H1 (cell line): ENCODE results near the gene KIF4A. TPM values are rescaled to one million over a fixed set of nuclear protein-coding genes. Genes with fewer than 3 reads are reported as not detected.

Experiments used
- CTCF ChIA-PET: fragments of 300-600 bp; sonication (Branson Sonifier 250); formaldehyde crosslinking; loops from one replicate; lab custom pipeline; 2021; ENCODE audit not compliant: partially characterized antibody; lab: Charles Lee
- POLR2A ChIA-PET: fragments of 300-600 bp; sonication (Branson Sonifier 250); formaldehyde crosslinking; loops from one replicate; lab custom pipeline; 2021; ENCODE audit warnings: inconsistent platforms; ENCODE audit not compliant: partially characterized antibody; lab: Charles Lee
- DNase-seq, 2 experiments: peaks; one replicate each; pipeline versions ENCODE4 v3.0.0 to v3.0.0-alpha.2; 2010 to 2022; ENCODE audit warnings: low spot score in 2 of 2, low read depth in 1 of 2, mixed read lengths in 1 of 2
- FAIRE-seq: peaks from 2 replicates; lab custom pipeline; 2011; peaks lifted over from hg19 to GRCh38; lab: Jason Lieb, UNC
- H2AFZ ChIP-seq: 2 replicates; pipeline ENCODE4 v1.8.1; 2012; ENCODE audit warnings: low read length, inconsistent platforms
- H2AK5ac ChIP-seq: 2 replicates; pipeline ENCODE4 v1.6.1; 2013; ENCODE audit warnings: low read depth, low read length
- H2BK120ac ChIP-seq: replicated peaks from 2 replicates; pipeline ENCODE3; 2013; ENCODE audit warnings: low read depth, low read length, inconsistent platforms
- H2BK12ac ChIP-seq: 2 replicates; pipeline ENCODE4 v1.6.1; 2013; ENCODE audit warnings: low read depth, low read length
- H2BK15ac ChIP-seq: 2 replicates; pipeline ENCODE4 v1.6.1; 2013; ENCODE audit warnings: low read length
- H2BK20ac ChIP-seq: 2 replicates; pipeline ENCODE4 v1.6.1; 2013; ENCODE audit warnings: low read length
- H2BK5ac ChIP-seq: 2 replicates; pipeline ENCODE4 v1.6.1; 2013; ENCODE audit warnings: low read depth, low read length
- H3K14ac ChIP-seq: 2 replicates; pipeline ENCODE4 v1.6.1; 2013; ENCODE audit warnings: inconsistent platforms; ENCODE audit not compliant: insufficient read length
- H3K18ac ChIP-seq: 2 replicates; pipeline ENCODE4 v1.6.1; 2013; ENCODE audit warnings: low read length; ENCODE audit errors: extremely low read depth
- H3K23ac ChIP-seq: 2 replicates; pipeline ENCODE4 v1.6.1; 2013; ENCODE audit warnings: inconsistent platforms; ENCODE audit not compliant: insufficient read length
- H3K23me2 ChIP-seq: 2 replicates; pipeline ENCODE4 v1.6.1; 2013; ENCODE audit warnings: low read depth, low read length
- H3K27ac ChIP-seq: 2 replicates; pipeline ENCODE4 v1.6.1; 2011; ENCODE audit warnings: low read depth, low read length, inconsistent platforms
- H3K27me3 ChIP-seq, 4 experiments: replicated peaks in 1 of 4; 1 replicate in 1 of 4; 2 replicates in 3 of 4; pipeline versions ENCODE4 v1.6.1 to v1.8.1; 2011 to 2013; ENCODE audit warnings: low read length in 3 of 4, mild to moderate bottlenecking in 3 of 4, inconsistent platforms in 2 of 4, mixed read lengths in 2 of 4, moderate library complexity in 1 of 4; ENCODE audit not compliant: control insufficient read depth in 3 of 4, insufficient read depth in 3 of 4; ENCODE audit errors: extremely low read depth in 1 of 4
- H3K36me3 ChIP-seq, 4 experiments: 2 replicates each; pipeline versions ENCODE4 v1.6.1 to v1.8.1; 2011 to 2013; ENCODE audit warnings: mild to moderate bottlenecking in 4 of 4, low read length in 3 of 4, moderate library complexity in 2 of 4, control low read depth in 1 of 4, inconsistent platforms in 1 of 4; ENCODE audit not compliant: insufficient read depth in 4 of 4, control insufficient read depth in 2 of 4
- H3K4ac ChIP-seq: replicated peaks from 2 replicates; pipeline ENCODE3; 2013; ENCODE audit warnings: low read length, low read depth, mixed read lengths, inconsistent platforms; ENCODE audit not compliant: insufficient read length
- H3K4me1 ChIP-seq, 4 experiments: replicated peaks in 1 of 4; 1 replicate in 1 of 4; 2 replicates in 3 of 4; pipeline versions ENCODE4 v1.6.1 to v1.8.1; 2011 to 2013; ENCODE audit warnings: low read length in 3 of 4, inconsistent platforms in 2 of 4, mixed read lengths in 1 of 4; ENCODE audit not compliant: insufficient read depth in 4 of 4, control insufficient read depth in 3 of 4
- H3K4me2 ChIP-seq, 2 experiments: 2 replicates each; pipeline versions ENCODE4 v1.6.1 to v1.8.1; 2011 to 2013; ENCODE audit warnings: low read depth in 2 of 2, low read length in 2 of 2, control low read depth in 1 of 2, inconsistent platforms in 1 of 2, mild to moderate bottlenecking in 1 of 2; ENCODE audit not compliant: insufficient read depth in 1 of 2
- H3K4me3 ChIP-seq, 4 experiments: fragments of 200-600, 300-600 bp in 1 of 4; sonication (generic), shearing (Covaris generic), sonication (Bioruptor Twin) in 1 of 4; 2 replicates each; pipeline versions ENCODE4 v1.5.1 to v1.8.1; 2011 to 2016; ENCODE audit warnings: low read length in 4 of 4, low read depth in 3 of 4, control low read depth in 2 of 4, inconsistent platforms in 2 of 4, mild to moderate bottlenecking in 2 of 4, mixed read lengths in 1 of 4, moderate library complexity in 1 of 4; ENCODE audit not compliant: insufficient read depth in 2 of 4; ENCODE audit errors: extremely low read depth in 1 of 4
- H3K56ac ChIP-seq: replicated peaks from 2 replicates; pipeline ENCODE3; 2013; ENCODE audit warnings: low read depth, mild to moderate bottlenecking, mixed read lengths, low read length, inconsistent platforms; ENCODE audit not compliant: insufficient read length
- H3K79me1 ChIP-seq: 2 replicates; pipeline ENCODE4 v1.6.1; 2013; ENCODE audit warnings: low read depth, low read length, control low read depth
- H3K79me2 ChIP-seq, 2 experiments: 2 replicates each; pipeline versions ENCODE4 v1.6.1 to v1.8.1; 2012 to 2013; ENCODE audit warnings: low read length in 2 of 2, mild to moderate bottlenecking in 2 of 2, inconsistent platforms in 1 of 2; ENCODE audit not compliant: insufficient read depth in 2 of 2, control insufficient read depth in 1 of 2
- H3K9ac ChIP-seq, 4 experiments: replicated peaks in 1 of 4; 1 replicate in 1 of 4; 2 replicates in 3 of 4; pipeline versions ENCODE4 v1.6.1 to v1.8.1; 2011 to 2013; ENCODE audit warnings: low read depth in 3 of 4, low read length in 3 of 4, control low read depth in 2 of 4, mild to moderate bottlenecking in 2 of 4, moderate library complexity in 2 of 4, inconsistent platforms in 1 of 4; ENCODE audit errors: extremely low read depth in 1 of 4
- H3K9me3 ChIP-seq, 2 experiments: 2 replicates each; pipeline versions ENCODE4 v1.6.1 to v1.8.1; 2012 to 2013; ENCODE audit warnings: mild to moderate bottlenecking in 2 of 2, moderate library complexity in 2 of 2, control low read depth in 1 of 2, inconsistent platforms in 1 of 2, low read depth in 1 of 2, low read length in 1 of 2, mixed read lengths in 1 of 2; ENCODE audit not compliant: insufficient read depth in 2 of 2
- H4K20me1 ChIP-seq, 2 experiments: replicated peaks in 1 of 2; 2 replicates each; pipeline versions ENCODE3 to v1.8.1; 2011 to 2013; ENCODE audit warnings: inconsistent platforms in 2 of 2, low read length in 2 of 2, mild to moderate bottlenecking in 1 of 2; ENCODE audit not compliant: insufficient read depth in 2 of 2, control insufficient read depth in 1 of 2
- H4K5ac ChIP-seq: 2 replicates; pipeline ENCODE4 v1.6.1; 2013; ENCODE audit warnings: low read length, low read depth, mixed read lengths, inconsistent platforms; ENCODE audit not compliant: insufficient read length
- H4K8ac ChIP-seq: 2 replicates; pipeline ENCODE4 v1.8.0; 2013; ENCODE audit warnings: mild to moderate bottlenecking, moderate library complexity, low read length, inconsistent platforms; ENCODE audit not compliant: insufficient read depth; ENCODE audit errors: extremely low read depth
- H4K91ac ChIP-seq: replicated peaks from 2 replicates; pipeline ENCODE3; 2013; ENCODE audit warnings: low read length, mixed read lengths, inconsistent platforms; ENCODE audit not compliant: insufficient read length
- BCL11A ChIP-seq, 2 experiments: IDR thresholded peaks; one replicate each; pipeline ENCODE4 v1.6.1; 2011; ENCODE audit warnings: low read depth in 2 of 2, low read length in 2 of 2, mild to moderate bottlenecking in 2 of 2
- CBX8 ChIP-seq: fragments of 300-800, 300-1000 bp; sonication (generic); IDR thresholded peaks from 2 replicates; pipeline ENCODE4 v1.7.1; 2016; ENCODE audit warnings: low read depth, low read length, borderline replicate concordance
- FOSL1 ChIP-seq: IDR thresholded peaks from 2 replicates; pipeline ENCODE4 v1.6.1; 2011; ENCODE audit warnings: mild to moderate bottlenecking, low read depth, low read length, moderate library complexity; ENCODE audit not compliant: insufficient read depth
- KDM5A ChIP-seq: fragments of 200-600 bp; IDR thresholded peaks from 2 replicates; pipeline ENCODE4 v1.7.1; 2012; ENCODE audit warnings: mild to moderate bottlenecking, low read length, inconsistent platforms, mixed read lengths
- NRF1 ChIP-seq: IDR thresholded peaks from 2 replicates; pipeline ENCODE4 v1.6.1; 2011; ENCODE audit warnings: mild to moderate bottlenecking, low read depth, low read length, improper control_type of control experiment
- SIX5 ChIP-seq: IDR thresholded peaks from 2 replicates; pipeline ENCODE4 v1.6.1; 2011; ENCODE audit warnings: mild to moderate bottlenecking, low read depth, low read length
- SRF ChIP-seq: IDR thresholded peaks from 2 replicates; pipeline ENCODE4 v1.6.1; 2011; ENCODE audit warnings: mild to moderate bottlenecking, low read depth, low read length, moderate library complexity
- SUZ12 ChIP-seq: fragments of 200-600 bp; sonication (generic); IDR thresholded peaks from 2 replicates; pipeline ENCODE4 v1.6.1; 2012; ENCODE audit warnings: mild to moderate bottlenecking, inconsistent platforms, low read length, moderate library complexity, mixed read lengths
- TEAD4 ChIP-seq: IDR thresholded peaks from 2 replicates; pipeline ENCODE4 v1.6.1; 2012; ENCODE audit warnings: low read depth, low read length, inconsistent platforms, mixed read lengths
- WGBS, 2 experiments: shearing (Covaris generic) in 1 of 2; methylation state at CpG; one replicate each; pipeline versions ENCODE4 v1.1.6 to v1.1.7; 2013 to 2015; ENCODE audit warnings: low lambda C conversion rate in 2 of 2, mixed read lengths in 2 of 2, inconsistent platforms in 1 of 2, low coverage in 1 of 2, missing lambda C conversion rate in 1 of 2; ENCODE audit not compliant: insufficient replicate concordance in 2 of 2, insufficient coverage in 1 of 2, insufficient read length in 1 of 2; ENCODE audit errors: extremely low coverage in 1 of 2, missing lambda C conversion rate in 1 of 2; 5-methylcytosine and 5-hydroxymethylcytosine counted together
- polyA plus RNA-seq, 7 experiments: library from polyadenylated mRNA; depleted of rRNA in 3 of 7; stranded (reverse) in 5 of 7; unstranded in 2 of 7; fragments of >200 nt in 5 of 7; fragments of 200-250 nt in 2 of 7; gene quantifications; 1 replicate in 5 of 7; 2 replicates in 1 of 7; 4 replicates in 1 of 7; pipeline versions ENCODE4 v1.2.1 to v1.2.3, GENCODE V29; 2011 to 2013; ENCODE audit warnings: missing spikeins in 2 of 7, mixed read lengths in 2 of 7
- total RNA-seq: library from RNA; stranded (reverse); fragmentation: NEBNext Ultra II Directional; extraction: Animal tissue kit (Norgen Biotek cat#: 25700); gene quantifications from 2 replicates; pipeline ENCODE4 v1.2.1, GENCODE V29; 2021
- TF ChIP-seq, protein P1 (sequence below), 3 experiments: IDR thresholded peaks; 1 replicate in 2 of 3; 2 replicates in 1 of 3; pipeline versions ENCODE4 v1.5.1 to v1.6.1; 2011; ENCODE audit warnings: low read length in 3 of 3, mild to moderate bottlenecking in 3 of 3, inconsistent platforms in 2 of 3, low read depth in 1 of 3, moderate library complexity in 1 of 3; ENCODE audit not compliant: insufficient read depth in 1 of 3; ENCODE audit errors: control extremely low read depth in 1 of 3
- TF ChIP-seq, protein P2 (sequence below): IDR thresholded peaks from 2 replicates; pipeline ENCODE4 v1.6.1; 2011; ENCODE audit warnings: low read length, improper control_type of control experiment

KIF4A gene
- total and polyA plus RNA-seq, 2 of the 8 experiments (the other 6 are each of a cell fraction or from before 2014, with no cell fraction given): 10.9 to 35.7 TPM

DNA sequence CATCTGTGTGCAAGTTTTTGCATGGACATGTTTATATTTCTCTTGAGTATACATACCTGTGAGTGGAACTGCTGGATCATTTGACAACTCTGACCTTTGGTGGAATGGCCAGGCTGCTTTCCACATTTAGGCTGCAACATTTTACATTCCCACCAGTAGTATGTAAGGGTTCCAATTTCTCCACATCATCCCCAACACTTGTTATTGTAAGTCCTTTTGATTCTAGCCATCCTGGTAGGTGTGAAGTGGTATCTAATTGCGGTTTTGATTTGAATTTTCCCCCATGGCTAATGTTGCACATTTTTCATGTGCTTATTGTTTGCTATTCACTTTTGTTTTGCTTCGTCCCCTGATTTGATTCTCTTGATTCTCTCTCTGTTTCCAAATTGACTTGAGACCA is 171.1 kb downstream of the KIF4A start:
- H3K14ac ChIP-seq: no peak overlapping the region
- FAIRE-seq (no peak), DNase-seq (no peak)
- peaks cover 6% of the 10 kb centered on the region for H3K23me2 ChIP-seq
- H2BK120ac ChIP-seq: no peak overlapping the region
- H3K36me3 ChIP-seq: peaks cover 0 to 31% (median 3%) of the 10 kb centered on the region in 4 experiments; a peak in 5 of 8 replicates
- H3K79me1 ChIP-seq: no peaks in the 10 kb centered on the region; the same call in 1 of the 2 replicates
- H3K9me3 ChIP-seq: no peaks in the 10 kb centered on the region
- peaks cover 12 to 96% of the 10 kb centered on the region in 2 experiments for H3K79me2 ChIP-seq
- no peak overlapping the region for H2BK12ac ChIP-seq
- no peak overlapping the region for H2BK20ac ChIP-seq
- H4K91ac ChIP-seq: no peak overlapping the region
- no peak overlapping the region for H3K27ac ChIP-seq
- no peak overlapping the region for H3K56ac ChIP-seq
- no peak overlapping the region for H3K23ac ChIP-seq
- no peak overlapping the region for H3K4ac ChIP-seq
- peaks cover 0 to 9% of the 10 kb centered on the region in 2 experiments for H4K20me1 ChIP-seq
- no peak overlapping the region for H2BK5ac ChIP-seq
- H3K9ac ChIP-seq: no peak overlapping the region
- peaks cover 0 to 3% (median 2%) of the 10 kb centered on the region in 4 experiments; a peak in 1 of 7 replicates for H3K4me1 ChIP-seq
- WGBS, 2 experiments: 90% methylated on average over 2 of the region's 2 CpGs; no CpG with 5 or more reads in 1 of the 2 experiments
- H3K4me2 ChIP-seq: no peak overlapping the region
- POLR2A ChIA-PET: no interaction called here
- no peak overlapping the region for H2AFZ ChIP-seq
- no peaks in the 10 kb centered on the region for H3K27me3 ChIP-seq
- no peak overlapping the region for H3K4me3 ChIP-seq
- H3K18ac ChIP-seq: no peak overlapping the region
- no peak overlapping the region for H2BK15ac ChIP-seq
- no peak overlapping the region for H4K5ac ChIP-seq
- H2AK5ac ChIP-seq: no peak overlapping the region
- no peak overlapping the region for H4K8ac ChIP-seq
- CTCF ChIA-PET: no interaction called here
- TF ChIP-seq BCL11A (IDR thresholded peaks at IDR 0.05; ENCODE audit: low read depth in 2 of 2, low read length in 2 of 2): no peak
- no peak for TF ChIP-seq SUZ12
- TF ChIP-seq, protein P1, sequence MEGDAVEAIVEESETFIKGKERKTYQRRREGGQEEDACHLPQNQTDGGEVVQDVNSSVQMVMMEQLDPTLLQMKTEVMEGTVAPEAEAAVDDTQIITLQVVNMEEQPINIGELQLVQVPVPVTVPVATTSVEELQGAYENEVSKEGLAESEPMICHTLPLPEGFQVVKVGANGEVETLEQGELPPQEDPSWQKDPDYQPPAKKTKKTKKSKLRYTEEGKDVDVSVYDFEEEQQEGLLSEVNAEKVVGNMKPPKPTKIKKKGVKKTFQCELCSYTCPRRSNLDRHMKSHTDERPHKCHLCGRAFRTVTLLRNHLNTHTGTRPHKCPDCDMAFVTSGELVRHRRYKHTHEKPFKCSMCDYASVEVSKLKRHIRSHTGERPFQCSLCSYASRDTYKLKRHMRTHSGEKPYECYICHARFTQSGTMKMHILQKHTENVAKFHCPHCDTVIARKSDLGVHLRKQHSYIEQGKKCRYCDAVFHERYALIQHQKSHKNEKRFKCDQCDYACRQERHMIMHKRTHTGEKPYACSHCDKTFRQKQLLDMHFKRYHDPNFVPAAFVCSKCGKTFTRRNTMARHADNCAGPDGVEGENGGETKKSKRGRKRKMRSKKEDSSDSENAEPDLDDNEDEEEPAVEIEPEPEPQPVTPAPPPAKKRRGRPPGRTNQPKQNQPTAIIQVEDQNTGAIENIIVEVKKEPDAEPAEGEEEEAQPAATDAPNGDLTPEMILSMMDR (IDR thresholded peaks at IDR 0.05; ENCODE audit: control extremely low read depth in 1 of 3, insufficient read depth in 1 of 3, low read depth in 1 of 3, low read length in 3 of 3): no peak
- TF ChIP-seq SRF: no peak
- TF ChIP-seq, protein P2, sequence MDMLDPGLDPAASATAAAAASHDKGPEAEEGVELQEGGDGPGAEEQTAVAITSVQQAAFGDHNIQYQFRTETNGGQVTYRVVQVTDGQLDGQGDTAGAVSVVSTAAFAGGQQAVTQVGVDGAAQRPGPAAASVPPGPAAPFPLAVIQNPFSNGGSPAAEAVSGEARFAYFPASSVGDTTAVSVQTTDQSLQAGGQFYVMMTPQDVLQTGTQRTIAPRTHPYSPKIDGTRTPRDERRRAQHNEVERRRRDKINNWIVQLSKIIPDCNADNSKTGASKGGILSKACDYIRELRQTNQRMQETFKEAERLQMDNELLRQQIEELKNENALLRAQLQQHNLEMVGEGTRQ: no peak
- TF ChIP-seq TEAD4: no peak
- TF ChIP-seq CBX8: no peak
- no peak for TF ChIP-seq KDM5A
- no peak for TF ChIP-seq FOSL1
- TF ChIP-seq SIX5: no peak
- TF ChIP-seq NRF1: no peak
